22Rv1 (cell line): Measurements from ENCODE around the gene CERS3.

Source experiments
- CTCF ChIP-seq: fragments of 450-650 bp; IDR thresholded peaks from 2 replicates; pipeline ENCODE4 v1.5.1; 2017; ENCODE audit warnings: mild to moderate bottlenecking
- ZFX ChIP-seq: fragments of 450-650 bp; IDR thresholded peaks from 2 replicates; pipeline ENCODE4 v1.6.1; 2017; ENCODE audit warnings: antibody characterized with exemption, borderline replicate concordance

DNA sequence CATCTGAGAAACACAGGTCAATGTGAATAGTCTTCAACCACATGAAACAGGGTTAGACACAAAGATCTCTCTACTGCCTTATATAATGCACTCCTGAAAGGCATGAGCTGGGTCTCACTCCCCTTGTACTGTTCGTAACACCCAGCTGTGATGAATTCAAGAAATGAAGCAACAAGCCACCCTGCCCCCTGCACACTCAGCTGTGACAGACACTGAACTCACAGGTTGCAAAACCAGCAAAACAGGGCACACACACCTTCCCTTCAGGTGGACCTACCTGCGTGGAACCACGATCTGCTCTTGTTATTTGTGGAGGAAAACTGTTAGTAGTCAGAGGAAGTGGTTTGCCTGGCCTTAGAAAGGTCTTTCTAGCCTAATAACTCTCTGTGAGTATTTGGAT is 64.5 kb downstream of the CERS3 start:
- TF ChIP-seq CTCF (no peak), ZFX (no peak)
